GM18508 (cell line): ENCODE results near the gene TNFAIP8.

Source experiments
- ATAC-seq: cut with Tn5 transposase; IDR thresholded peaks from one replicate; pipeline ENCODE4 v1.9.1; 2021; ENCODE audit warnings: moderate number of reproducible peaks; ENCODE audit not compliant: insufficient read depth, unreplicated experiment

The TNFAIP8 gene

GRCh38 chr5:119355685-119356611 lies at the start of gene TNFAIP8:
TSS of gene TNFAIP8 (plus strand) at chr5:119356019. CDS start at chr5:119356091, 72 bp downstream.
- no peak for ATAC-seq

GRCh38 chr5:119307170-119307569 lies 48.6 kb upstream of the TNFAIP8 start:
- ATAC-seq, result no peak

GRCh38 chr5:119309326-119309725 lies 46.5 kb upstream of the TNFAIP8 start:
- no peak for ATAC-seq

- ATAC-seq, result no peak
Observed at GRCh38 chr5:119311688-119312087, 44.1 kb upstream of the TNFAIP8 start.

GRCh38 chr5:119312403-119312802 lies 43.4 kb upstream of the TNFAIP8 start:
- no peak for ATAC-seq

GRCh38 chr5:119313197-119313596 lies 42.6 kb upstream of the TNFAIP8 start:
- ATAC-seq, result no peak

- no peak for ATAC-seq
Observed at GRCh38 chr5:119313658-119314605, 41.9 kb upstream of the TNFAIP8 start.

- ATAC-seq, result peak; percentile 40
Observed at GRCh38 chr5:119315516-119315949, 40.3 kb upstream of the TNFAIP8 start.

- no peak for ATAC-seq
Observed at GRCh38 chr5:119316086-119316485, 39.7 kb upstream of the TNFAIP8 start.

- ATAC-seq, result no peak
Observed at GRCh38 chr5:119316906-119317305, 38.9 kb upstream of the TNFAIP8 start.

- ATAC-seq, result peak; percentile 40
Observed at GRCh38 chr5:119318256-119318894, 37.4 kb upstream of the TNFAIP8 start.

- no peak for ATAC-seq
Observed at GRCh38 chr5:119319401-119319800, 36.4 kb upstream of the TNFAIP8 start.

- no peak for ATAC-seq
Observed at GRCh38 chr5:119319890-119320289, 35.9 kb upstream of the TNFAIP8 start.

GRCh38 chr5:119321569-119322311 lies 34.1 kb upstream of the TNFAIP8 start:
- no peak for ATAC-seq

- ATAC-seq, result no peak
Observed at GRCh38 chr5:119322312-119322947, 33.4 kb upstream of the TNFAIP8 start.

- ATAC-seq, result peak; percentile 40
Observed at GRCh38 chr5:119322948-119323537, 32.8 kb upstream of the TNFAIP8 start.

GRCh38 chr5:119323601-119324000 lies 32.2 kb upstream of the TNFAIP8 start:
- no peak for ATAC-seq

- ATAC-seq, result no peak
Observed at GRCh38 chr5:119324842-119325241, 31.0 kb upstream of the TNFAIP8 start.

- ATAC-seq, result no peak
Observed at GRCh38 chr5:119327018-119327417, 28.8 kb upstream of the TNFAIP8 start.
